Smooth muscle cell (in vitro differentiated cells): ENCODE results near the gene FGF14. TPM values are rescaled to one million over a fixed set of nuclear protein-coding genes. Genes with fewer than 3 reads are reported as not detected.

Source experiments
- DNase-seq: peaks from one replicate; lab custom pipeline; 2025; ENCODE audit not compliant: unreplicated experiment; lab: John Stamatoyannopoulos, UW
- H2AFZ ChIP-seq: fragments of 200-600 bp; sonication (generic); 2 replicates; pipeline ENCODE4 v1.6.0; 2016; ENCODE audit warnings: antibody characterized with exemption, low read depth, mild to moderate bottlenecking
- H3F3A ChIP-seq: fragments of 200-600 bp; sonication (generic); 2 replicates; pipeline ENCODE4 v1.6.0; 2017; ENCODE audit warnings: antibody characterized with exemption, low read depth
- H3K27ac ChIP-seq: fragments of 200-600 bp; sonication (generic); 2 replicates; pipeline ENCODE4 v1.5.1; 2016; ENCODE audit warnings: low read depth, mild to moderate bottlenecking
- H3K27me3 ChIP-seq: fragments of 200-600 bp; sonication (generic); 2 replicates; pipeline ENCODE4 v1.6.1; 2016; ENCODE audit warnings: low read depth, mild to moderate bottlenecking
- H3K36me3 ChIP-seq: fragments of 200-600 bp; sonication (generic); 2 replicates; pipeline ENCODE4 v1.5.1; 2016; ENCODE audit warnings: low read depth
- H3K4me1 ChIP-seq: fragments of 200-600 bp; sonication (generic); 2 replicates; pipeline ENCODE4 v1.5.1; 2016; ENCODE audit warnings: low read depth
- H3K4me2 ChIP-seq: fragments of 200-600 bp; sonication (generic); 2 replicates; pipeline ENCODE4 v1.6.0; 2016; ENCODE audit warnings: mild to moderate bottlenecking
- H3K4me3 ChIP-seq: fragments of 200-600 bp; sonication (generic); 2 replicates; pipeline ENCODE4 v1.5.1; 2016; ENCODE audit warnings: mild to moderate bottlenecking
- H3K79me2 ChIP-seq: fragments of 200-600 bp; sonication (generic); 2 replicates; pipeline ENCODE4 v1.6.0; 2016; ENCODE audit warnings: low read depth, mild to moderate bottlenecking
- H3K9ac ChIP-seq: fragments of 200-600 bp; sonication (generic); 2 replicates; pipeline ENCODE4 v1.6.0; 2016; ENCODE audit warnings: low read depth
- H3K9me3 ChIP-seq: fragments of 200-600 bp; sonication (generic); replicated peaks from 2 replicates; pipeline ENCODE4 v1.5.1; 2016; ENCODE audit warnings: low read depth
- H4K20me1 ChIP-seq: fragments of 200-600 bp; sonication (generic); 2 replicates; pipeline ENCODE4 v1.6.0; 2016; ENCODE audit warnings: low read depth
- CTCF ChIP-seq: fragments of 200-600 bp; sonication (generic); IDR thresholded peaks from 2 replicates; pipeline ENCODE4 v1.5.1; 2017; ENCODE audit warnings: borderline replicate concordance, mild to moderate bottlenecking, antibody characterized with exemption; ENCODE audit not compliant: insufficient read depth, poor library complexity, severe bottlenecking
- WGBS: methylation state at CpG from one replicate; pipeline ENCODE4 v1.1.7; 2016; ENCODE audit warnings: low lambda C conversion rate; 5-methylcytosine and 5-hydroxymethylcytosine counted together
- polyA plus RNA-seq: library from polyadenylated mRNA; unstranded; fragments of >200 nt; fragmentation: Nextera tagmentation; extraction: Ambion mirVana; gene quantifications from 2 replicates; pipeline ENCODE4 v1.2.1, GENCODE V29; 2016
- total RNA-seq: library from RNA; depleted of rRNA; stranded (reverse); fragments of >200 nt; gene quantifications from 2 replicates; pipeline ENCODE4 v1.2.3, GENCODE V29; 2014

Gene FGF14
- total and polyA plus RNA-seq, 2 experiments from 2014 or later: 0.23 TPM; not detected in 1

GRCh38 chr13:101717353-101717752, 684.5 kb downstream of the FGF14 start:
- H3K79me2 ChIP-seq: no peaks in the 10 kb centered on the region
- H3K9ac ChIP-seq: no peak overlapping the region
- H3K27ac ChIP-seq: no peak overlapping the region
- no peak overlapping the region for H2AFZ ChIP-seq
- H3K4me3 ChIP-seq: no peak overlapping the region
- DNase-seq: no peak
- no peaks in the 10 kb centered on the region for H3K4me1 ChIP-seq
- 90% methylated on average over 10 of the region's 10 CpGs for WGBS
- no peak for TF ChIP-seq CTCF
- H3K27me3 ChIP-seq: no peaks in the 10 kb centered on the region
- no peaks in the 10 kb centered on the region for H4K20me1 ChIP-seq
- no peak overlapping the region for H3K4me2 ChIP-seq
- H3K36me3 ChIP-seq: no peaks in the 10 kb centered on the region
- H3K9me3 ChIP-seq: no peaks in the 10 kb centered on the region
- H3F3A ChIP-seq: no peaks in the 10 kb centered on the region

GRCh38 chr13:101714195-101714594, 687.7 kb downstream of the FGF14 start:
- Histone ChIP-seq H3K4me1 (no peaks in the 10 kb centered on the region), H3K4me2 (no peak overlapping the region), H3K4me3 (no peak overlapping the region), H3K79me2 (no peaks in the 10 kb centered on the region), H3F3A (no peaks in the 10 kb centered on the region), H2AFZ (no peak overlapping the region), H3K9ac (no peak overlapping the region), H3K9me3 (no peaks in the 10 kb centered on the region), H4K20me1 (no peaks in the 10 kb centered on the region), H3K36me3 (no peaks in the 10 kb centered on the region), H3K27me3 (no peaks in the 10 kb centered on the region), H3K27ac (no peak overlapping the region)
- no peak for TF ChIP-seq CTCF
- no peak for DNase-seq
- 97% methylated on average over 3 of the region's 3 CpGs for WGBS

- Histone ChIP-seq H3K36me3 (no peaks in the 10 kb centered on the region), H3K4me1 (no peaks in the 10 kb centered on the region), H3K4me3 (no peak overlapping the region), H3K79me2 (no peaks in the 10 kb centered on the region), H3K9ac (no peak overlapping the region), H4K20me1 (no peaks in the 10 kb centered on the region), H3F3A (no peaks in the 10 kb centered on the region), H3K27me3 (no peaks in the 10 kb centered on the region), H3K4me2 (no peak overlapping the region), H2AFZ (no peak overlapping the region), H3K27ac (no peak overlapping the region), H3K9me3 (no peaks in the 10 kb centered on the region)
- 92% methylated on average over 2 of the region's 2 CpGs for WGBS
- TF ChIP-seq CTCF: no peak
- no peak for DNase-seq
These were observed 689.9 kb downstream of the FGF14 start for GRCh38 chr13:101712026-101712348.

GRCh38 chr13:101711307-101712025, 690.4 kb downstream of the FGF14 start:
- TF ChIP-seq CTCF: no peak
- no peak overlapping the region for H2AFZ ChIP-seq
- no peaks in the 10 kb centered on the region for H3K4me1 ChIP-seq
- H3K4me2 ChIP-seq: no peak overlapping the region
- no peaks in the 10 kb centered on the region for H3K36me3 ChIP-seq
- H3K27me3 ChIP-seq: no peaks in the 10 kb centered on the region
- H3K79me2 ChIP-seq: no peaks in the 10 kb centered on the region
- no peak overlapping the region for H3K9ac ChIP-seq
- H3F3A ChIP-seq: no peaks in the 10 kb centered on the region
- H3K9me3 ChIP-seq: no peaks in the 10 kb centered on the region
- no peak overlapping the region for H3K4me3 ChIP-seq
- H4K20me1 ChIP-seq: no peaks in the 10 kb centered on the region
- H3K27ac ChIP-seq: no peak overlapping the region
- no peak for DNase-seq
- 97% methylated on average over 2 of the region's 2 CpGs for WGBS
